SK-N-SH (cell line): Measurements from ENCODE around the gene RPL15. TPM values are rescaled to one million over a fixed set of nuclear protein-coding genes. Genes with fewer than 3 reads are reported as not detected.
A peak's percentile ranks its signal among the peaks of the same experiment; 100 is the strongest.

Source experiments
- CTCF ChIA-PET: fragments of 300-600, 350-600 bp; formaldehyde crosslinking; extraction: SDS; loops from one replicate; lab custom pipeline; 2021; lab: Yijun Ruan, JAX
- POLR2A ChIA-PET: fragments of 350-600 bp; sonication (Branson Sonifier 250); formaldehyde crosslinking; extraction: SDS; loops from one replicate; lab custom pipeline; 2020; ENCODE audit warnings: antibody characterized with exemption, inconsistent platforms; lab: Yijun Ruan, JAX
- DNase-seq: peaks from one replicate; pipeline ENCODE4 v3.0.0; 2012
- H2AFZ ChIP-seq: fragments of 200-600 bp; sonication (generic); 2 replicates; pipeline ENCODE4 v1.8.1; 2016; ENCODE audit warnings: antibody characterized with exemption, mild to moderate bottlenecking, low read depth
- H3F3A ChIP-seq: fragments of 200-600 bp; sonication (generic); replicated peaks from 2 replicates; pipeline ENCODE3; 2016; ENCODE audit warnings: antibody characterized with exemption, mild to moderate bottlenecking; ENCODE audit not compliant: insufficient read depth
- H3K27ac ChIP-seq, 2 experiments: fragments of 200-500 bp in 1 of 2; fragments of 200-600 bp in 1 of 2; sonication (Bioruptor generic) in 1 of 2; sonication (generic), shearing (Covaris generic) in 1 of 2; 2 replicates each; pipeline versions ENCODE4 v1.5.1 to v1.6.1; 2014 to 2016; ENCODE audit warnings: low read depth in 2 of 2, inconsistent platforms in 1 of 2, low read length in 1 of 2, mild to moderate bottlenecking in 1 of 2, mixed read lengths in 1 of 2
- H3K27me3 ChIP-seq: fragments of 200-600 bp; sonication (generic), shearing (Covaris generic); 2 replicates; pipeline ENCODE4 v1.6.1; 2016; ENCODE audit warnings: mixed run types; ENCODE audit not compliant: insufficient read depth
- H3K36me3 ChIP-seq, 2 experiments: fragments of 200-500 bp in 1 of 2; fragments of 200-600 bp in 1 of 2; sonication (Bioruptor generic) in 1 of 2; sonication (generic) in 1 of 2; replicated peaks in 1 of 2; 2 replicates each; pipeline versions ENCODE3 to v1.5.1; 2014 to 2016; ENCODE audit warnings: low read length in 1 of 2, mild to moderate bottlenecking in 1 of 2; ENCODE audit not compliant: insufficient read depth in 2 of 2, control insufficient read depth in 1 of 2
- H3K4me1 ChIP-seq, 2 experiments: fragments of 200-500 bp in 1 of 2; fragments of 200-600 bp in 1 of 2; sonication (Bioruptor generic) in 1 of 2; sonication (generic), shearing (Covaris generic) in 1 of 2; 2 replicates each; pipeline versions ENCODE4 v1.5.1 to v1.6.1; 2014 to 2016; ENCODE audit warnings: low read depth in 1 of 2, low read length in 1 of 2, mixed run types in 1 of 2; ENCODE audit not compliant: insufficient read depth in 2 of 2, control insufficient read depth in 1 of 2
- H3K4me2 ChIP-seq: fragments of 200-600 bp; sonication (generic), shearing (Covaris generic); 2 replicates; pipeline ENCODE4 v1.6.1; 2017; ENCODE audit warnings: mixed run types
- H3K4me3 ChIP-seq, 2 experiments: fragments of 200-500 bp in 1 of 2; fragments of 200-600 bp in 1 of 2; sonication (Bioruptor generic) in 1 of 2; sonication (generic), shearing (Covaris generic) in 1 of 2; 2 replicates each; pipeline versions ENCODE4 v1.5.1 to v1.8.1; 2014 to 2016; ENCODE audit warnings: low read depth in 2 of 2, inconsistent platforms in 1 of 2, low read length in 1 of 2, mild to moderate bottlenecking in 1 of 2, mixed read lengths in 1 of 2, moderate library complexity in 1 of 2
- H3K79me2 ChIP-seq: fragments of 200-600 bp; sonication (generic); 2 replicates; pipeline ENCODE4 v1.8.1; 2017; ENCODE audit warnings: mild to moderate bottlenecking; ENCODE audit not compliant: insufficient read depth
- H3K9ac ChIP-seq: fragments of 200-600 bp; sonication (generic); 2 replicates; pipeline ENCODE4 v1.6.1; 2017; ENCODE audit warnings: mixed run types
- H3K9me2 ChIP-seq: fragments of 200-600 bp; sonication (generic); 2 replicates; pipeline ENCODE4 v1.6.1; 2017; ENCODE audit warnings: mixed run types
- H3K9me3 ChIP-seq: fragments of 200-600 bp; sonication (generic); 2 replicates; pipeline ENCODE4 v1.6.1; 2017; ENCODE audit warnings: mixed run types, mild to moderate bottlenecking, moderate library complexity
- H4K20me1 ChIP-seq: fragments of 200-600 bp; sonication (generic); 2 replicates; pipeline ENCODE4 v1.6.1; 2017; ENCODE audit warnings: mild to moderate bottlenecking, mixed run types; ENCODE audit not compliant: insufficient read depth
- CHD2 ChIP-seq: fragments of 150-350 bp; IDR thresholded peaks from 2 replicates; pipeline ENCODE4 v1.6.1; 2018; ENCODE audit warnings: low read length; ENCODE audit not compliant: partially characterized antibody
- ELF1 ChIP-seq: IDR thresholded peaks from 2 replicates; pipeline ENCODE4 v1.4.0; 2012
- EP300 ChIP-seq, 2 experiments: IDR thresholded peaks; 2 replicates each; pipeline versions ENCODE4 v1.4.0 to v1.6.1; 2012; ENCODE audit warnings: borderline replicate concordance in 1 of 2, low read depth in 1 of 2, low read length in 1 of 2
- EZH2phosphoT487 ChIP-seq: fragments of 200-600 bp; sonication (generic); IDR thresholded peaks from 2 replicates; pipeline ENCODE4 v1.6.1; 2017; ENCODE audit warnings: low read depth, mixed run types, mild to moderate bottlenecking, antibody characterized with exemption, moderate library complexity, borderline replicate concordance
- FOSL2 ChIP-seq: IDR thresholded peaks from 2 replicates; pipeline ENCODE4 v1.4.0; 2012; ENCODE audit warnings: low read depth, mild to moderate bottlenecking, moderate library complexity, borderline replicate concordance
- FOXM1 ChIP-seq: IDR thresholded peaks from 2 replicates; pipeline ENCODE4 v1.4.0; 2012; ENCODE audit warnings: low read depth, mild to moderate bottlenecking
- GABPA ChIP-seq: IDR thresholded peaks from 2 replicates; pipeline ENCODE4 v1.4.0; 2012; ENCODE audit warnings: low read depth, mild to moderate bottlenecking
- GATA2 ChIP-seq: sonication (generic); formaldehyde crosslinking; IDR thresholded peaks from 2 replicates; pipeline ENCODE4 v1.5.0; 2020; ENCODE audit warnings: mild to moderate bottlenecking, missing genetic modification reagents
- JUND ChIP-seq: IDR thresholded peaks from 2 replicates; pipeline ENCODE4 v1.4.0; 2012
- MAX ChIP-seq: IDR thresholded peaks from 2 replicates; pipeline ENCODE4 v1.4.0; 2012; ENCODE audit warnings: low read depth
- MEF2A ChIP-seq: IDR thresholded peaks from 2 replicates; pipeline ENCODE4 v1.4.0; 2012; ENCODE audit warnings: low read depth, borderline replicate concordance
- MXI1 ChIP-seq: IDR thresholded peaks from 2 replicates; pipeline ENCODE4 v1.6.1; 2012; ENCODE audit warnings: mild to moderate bottlenecking, low read depth, low read length, improper control_type of control experiment
- NFIC ChIP-seq: IDR thresholded peaks from 2 replicates; pipeline ENCODE4 v1.4.0; 2012; ENCODE audit warnings: borderline replicate concordance
- POLR2AphosphoS5 ChIP-seq: IDR thresholded peaks from 2 replicates; pipeline ENCODE4 v1.6.1; 2012; ENCODE audit warnings: low read depth, low read length
- RCOR1 ChIP-seq: fragments of 150-350 bp; IDR thresholded peaks from 2 replicates; pipeline ENCODE4 v1.6.1; 2017; ENCODE audit warnings: antibody characterized with exemption, low read length
- RFX5 ChIP-seq: IDR thresholded peaks from 2 replicates; pipeline ENCODE4 v1.6.1; 2012; ENCODE audit warnings: mild to moderate bottlenecking, improper control_type of control experiment, low read length
- RXRA ChIP-seq: IDR thresholded peaks from 2 replicates; pipeline ENCODE4 v1.4.0; 2012; ENCODE audit warnings: low read depth, mild to moderate bottlenecking, borderline replicate concordance
- SIN3A ChIP-seq: IDR thresholded peaks from 2 replicates; pipeline ENCODE4 v1.6.1; 2012; ENCODE audit warnings: low read depth, mild to moderate bottlenecking, low read length, moderate library complexity, borderline replicate concordance
- SMC3 ChIP-seq: IDR thresholded peaks from 2 replicates; pipeline ENCODE4 v1.6.1; 2012; ENCODE audit warnings: low read depth, low read length, improper control_type of control experiment
- TAF1 ChIP-seq: IDR thresholded peaks from 2 replicates; pipeline ENCODE4 v1.6.1; 2012; ENCODE audit warnings: low read depth, mild to moderate bottlenecking, low read length, moderate library complexity, borderline replicate concordance
- TCF12 ChIP-seq: IDR thresholded peaks from 2 replicates; pipeline ENCODE4 v1.4.0; 2012
- USF1 ChIP-seq: IDR thresholded peaks from 2 replicates; pipeline ENCODE4 v1.4.0; 2012; ENCODE audit warnings: low read depth, borderline replicate concordance
- YY1 ChIP-seq: IDR thresholded peaks from 2 replicates; pipeline ENCODE4 v1.4.0; 2012; ENCODE audit warnings: low read depth, mild to moderate bottlenecking
- WGBS: methylation state at CpG from one replicate; pipeline ENCODE4 v1.1.6; 2017; ENCODE audit warnings: low lambda C conversion rate; 5-methylcytosine and 5-hydroxymethylcytosine counted together
- polyA plus RNA-seq, 3 experiments: library from polyadenylated mRNA; depleted of rRNA; stranded (reverse); fragments of >200 nt; gene quantifications; 2 replicates each; pipeline ENCODE4 v1.2.3, GENCODE V29; 2012
- TF ChIP-seq, protein P1 (sequence below): fragments of 150-350 bp; IDR thresholded peaks from 2 replicates; pipeline ENCODE4 v1.6.1; 2016; ENCODE audit warnings: mild to moderate bottlenecking, low read depth, low read length
- TF ChIP-seq, protein P2 (sequence below): IDR thresholded peaks from 2 replicates; pipeline ENCODE4 v1.6.1; 2012; ENCODE audit warnings: mild to moderate bottlenecking, low read depth, low read length, moderate library complexity
- TF ChIP-seq, protein P3 (sequence below): IDR thresholded peaks from 2 replicates; pipeline ENCODE4; 2012

Gene RPL15
- polyA plus RNA-seq, 1 of the 3 experiments (the other 2 are of a cell fraction) = 5,582 TPM

GRCh38 chr3:23945913-23946687 lies 29.2 kb downstream of the RPL15 start:
- Histone ChIP-seq H3K4me1 (peaks cover 15 to 32% of the 10 kb centered on the region in 2 experiments), H3K27me3 (no peaks in the 10 kb centered on the region), H3K9me2 (no peaks in the 10 kb centered on the region), H3K27ac (peak overlapping the region; percentile 86), H3K36me3 (peaks cover 0 to 11% of the 10 kb centered on the region in 2 experiments), H4K20me1 (peaks cover 50% of the 10 kb centered on the region), H3K9me3 (no peaks in the 10 kb centered on the region), H3K79me2 (peaks cover 52% of the 10 kb centered on the region), H3F3A (peaks cover 14% of the 10 kb centered on the region), H3K4me2 (peak overlapping the region; percentile 99), H3K4me3 (peak overlapping the region; percentile 78 to 84), H2AFZ (no peak overlapping the region), H3K9ac (peak overlapping the region; percentile 94)
- POLR2A ChIA-PET = interaction anchor here (1.1 to 1.3 kb wide), 2 partner anchors 29 to 743 kb away, joined by 3 to 10 read pairs; partner anchors contain the start of genes NKIRAS1, RPL15 and UBE2E2
- WGBS = 3% methylated on average over 13 of the region's 87 CpGs
- CTCF ChIA-PET = interaction anchor here (1.0 kb wide), 2 partner anchors 43 to 58 kb away, joined by 3 to 4 read pairs; no protein-coding TSS in a partner anchor
- DNase-seq = peak; percentile 99
- TF ChIP-seq, protein P1, sequence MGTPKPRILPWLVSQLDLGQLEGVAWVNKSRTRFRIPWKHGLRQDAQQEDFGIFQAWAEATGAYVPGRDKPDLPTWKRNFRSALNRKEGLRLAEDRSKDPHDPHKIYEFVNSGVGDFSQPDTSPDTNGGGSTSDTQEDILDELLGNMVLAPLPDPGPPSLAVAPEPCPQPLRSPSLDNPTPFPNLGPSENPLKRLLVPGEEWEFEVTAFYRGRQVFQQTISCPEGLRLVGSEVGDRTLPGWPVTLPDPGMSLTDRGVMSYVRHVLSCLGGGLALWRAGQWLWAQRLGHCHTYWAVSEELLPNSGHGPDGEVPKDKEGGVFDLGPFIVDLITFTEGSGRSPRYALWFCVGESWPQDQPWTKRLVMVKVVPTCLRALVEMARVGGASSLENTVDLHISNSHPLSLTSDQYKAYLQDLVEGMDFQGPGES = no peak
- TF ChIP-seq ELF1 (no peak), TCF12 (0 out of 2 replicates have a peak, but pooled peaks have one; percentile 7), FOXM1 (no peak), YY1 (no peak), CHD2 (peak; percentile 71), EP300 (IDR thresholded peaks at IDR 0.05; ENCODE audit: borderline replicate concordance in 1 of 2, low read depth in 1 of 2, low read length in 1 of 2) (peak; percentile 30 to 56; a peak in 2 of 4 replicates), NFIC (no peak), SMC3 (no peak), RFX5 (peak; percentile 39; the same call in 1 of the 2 replicates), POLR2AphosphoS5 (peak; percentile 33; the same call in 1 of the 2 replicates), GABPA (no peak), RCOR1 (no peak), RXRA (peak; percentile 56; the same call in 1 of the 2 replicates), EZH2phosphoT487 (no peak), MAX (no peak; the same call in 1 of the 2 replicates), TAF1 (peak; percentile 0; the same call in 1 of the 2 replicates), SIN3A (no peak; the same call in 1 of the 2 replicates), MXI1 (peak; percentile 95), USF1 (peak; percentile 87), JUND (peak; percentile 16; the same call in 1 of the 2 replicates), FOSL2 (0 out of 2 replicates have a peak, but pooled peaks have one; percentile 3), MEF2A (no peak; the same call in 1 of the 2 replicates), GATA2 (no peak)
- TF ChIP-seq, protein P2, sequence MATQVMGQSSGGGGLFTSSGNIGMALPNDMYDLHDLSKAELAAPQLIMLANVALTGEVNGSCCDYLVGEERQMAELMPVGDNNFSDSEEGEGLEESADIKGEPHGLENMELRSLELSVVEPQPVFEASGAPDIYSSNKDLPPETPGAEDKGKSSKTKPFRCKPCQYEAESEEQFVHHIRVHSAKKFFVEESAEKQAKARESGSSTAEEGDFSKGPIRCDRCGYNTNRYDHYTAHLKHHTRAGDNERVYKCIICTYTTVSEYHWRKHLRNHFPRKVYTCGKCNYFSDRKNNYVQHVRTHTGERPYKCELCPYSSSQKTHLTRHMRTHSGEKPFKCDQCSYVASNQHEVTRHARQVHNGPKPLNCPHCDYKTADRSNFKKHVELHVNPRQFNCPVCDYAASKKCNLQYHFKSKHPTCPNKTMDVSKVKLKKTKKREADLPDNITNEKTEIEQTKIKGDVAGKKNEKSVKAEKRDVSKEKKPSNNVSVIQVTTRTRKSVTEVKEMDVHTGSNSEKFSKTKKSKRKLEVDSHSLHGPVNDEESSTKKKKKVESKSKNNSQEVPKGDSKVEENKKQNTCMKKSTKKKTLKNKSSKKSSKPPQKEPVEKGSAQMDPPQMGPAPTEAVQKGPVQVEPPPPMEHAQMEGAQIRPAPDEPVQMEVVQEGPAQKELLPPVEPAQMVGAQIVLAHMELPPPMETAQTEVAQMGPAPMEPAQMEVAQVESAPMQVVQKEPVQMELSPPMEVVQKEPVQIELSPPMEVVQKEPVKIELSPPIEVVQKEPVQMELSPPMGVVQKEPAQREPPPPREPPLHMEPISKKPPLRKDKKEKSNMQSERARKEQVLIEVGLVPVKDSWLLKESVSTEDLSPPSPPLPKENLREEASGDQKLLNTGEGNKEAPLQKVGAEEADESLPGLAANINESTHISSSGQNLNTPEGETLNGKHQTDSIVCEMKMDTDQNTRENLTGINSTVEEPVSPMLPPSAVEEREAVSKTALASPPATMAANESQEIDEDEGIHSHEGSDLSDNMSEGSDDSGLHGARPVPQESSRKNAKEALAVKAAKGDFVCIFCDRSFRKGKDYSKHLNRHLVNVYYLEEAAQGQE = no peak
- TF ChIP-seq, protein P3, sequence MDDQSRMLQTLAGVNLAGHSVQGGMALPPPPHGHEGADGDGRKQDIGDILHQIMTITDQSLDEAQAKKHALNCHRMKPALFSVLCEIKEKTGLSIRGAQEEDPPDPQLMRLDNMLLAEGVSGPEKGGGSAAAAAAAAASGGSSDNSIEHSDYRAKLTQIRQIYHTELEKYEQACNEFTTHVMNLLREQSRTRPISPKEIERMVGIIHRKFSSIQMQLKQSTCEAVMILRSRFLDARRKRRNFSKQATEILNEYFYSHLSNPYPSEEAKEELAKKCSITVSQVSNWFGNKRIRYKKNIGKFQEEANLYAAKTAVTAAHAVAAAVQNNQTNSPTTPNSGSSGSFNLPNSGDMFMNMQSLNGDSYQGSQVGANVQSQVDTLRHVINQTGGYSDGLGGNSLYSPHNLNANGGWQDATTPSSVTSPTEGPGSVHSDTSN = peak; percentile 30; the same call in 1 of the 2 replicates
